ENCODE measurements around the gene MOCS1.
A peak's percentile ranks its signal among the peaks of the same experiment; 100 is the strongest.

Gene MOCS1

GRCh38 chr6:39947611-39948068 is 13.4 kb upstream of the MOCS1 start:
- no peak for DNase-seq

- no peak for DNase-seq
Observed at GRCh38 chr6:39945626-39946025, 11.4 kb upstream of the MOCS1 start.

GRCh38 chr6:39942903-39943580 is 8.8 kb upstream of the MOCS1 start:
- DNase-seq: no peak

- DNase-seq: no peak
Observed at GRCh38 chr6:39941820-39942219, 7.6 kb upstream of the MOCS1 start.

- no peak for DNase-seq
Observed at GRCh38 chr6:39941138-39941537, 6.9 kb upstream of the MOCS1 start.

GRCh38 chr6:39938773-39939654 is 4.8 kb upstream of the MOCS1 start:
- DNase-seq: peak; percentile 29

- DNase-seq: peak; percentile 20
Observed at GRCh38 chr6:39937686-39938333, 3.5 kb upstream of the MOCS1 start.

GRCh38 chr6:39936857-39937256 is 2.6 kb upstream of the MOCS1 start:
- no peak for DNase-seq

GRCh38 chr6:39935241-39935640 is 979 bp upstream of the MOCS1 start:
- DNase-seq: no peak

GRCh38 chr6:39933669-39934130 is 562 bp downstream of the MOCS1 start:
- DNase-seq: no peak

GRCh38 chr6:39932386-39932910 is 1.8 kb downstream of the MOCS1 start:
- DNase-seq: no peak

GRCh38 chr6:39931607-39932006 is 2.7 kb downstream of the MOCS1 start:
- no peak for DNase-seq

GRCh38 chr6:39930540-39930939 is 3.7 kb downstream of the MOCS1 start:
- DNase-seq: no peak

- DNase-seq: no peak
Observed at GRCh38 chr6:39929733-39930461, 4.4 kb downstream of the MOCS1 start.

GRCh38 chr6:39929039-39929732 is 5.1 kb downstream of the MOCS1 start:
- no peak for DNase-seq

- no peak for DNase-seq
Observed at GRCh38 chr6:39927159-39927558, 7.1 kb downstream of the MOCS1 start.

- DNase-seq: no peak
Observed at GRCh38 chr6:39926668-39927067, 7.6 kb downstream of the MOCS1 start.

- no peak for DNase-seq
Observed at GRCh38 chr6:39925931-39926290, 8.4 kb downstream of the MOCS1 start.

- no peak for DNase-seq
Observed at GRCh38 chr6:39925191-39925930, 8.9 kb downstream of the MOCS1 start.

- no peak for DNase-seq
Observed at GRCh38 chr6:39924283-39924682, 10.0 kb downstream of the MOCS1 start.

GRCh38 chr6:39923861-39924260 is 10.4 kb downstream of the MOCS1 start:
- DNase-seq: no peak
